Ishikawa (cell line): ENCODE measurements around the gene PABPC3.

ENCODE experiments used
- CEBPB ChIP-seq: IDR thresholded peaks from 2 replicates; pipeline ENCODE4 v1.6.1; 2012
- CREB1 ChIP-seq: IDR thresholded peaks from 2 replicates; pipeline ENCODE4 v1.6.1; 2012; ENCODE audit warnings: low read depth
- EGR1 ChIP-seq: IDR thresholded peaks from 2 replicates; pipeline ENCODE4 v1.6.1; 2012
- EP300 ChIP-seq: IDR thresholded peaks from 2 replicates; pipeline ENCODE4 v1.6.1; 2012; ENCODE audit warnings: borderline replicate concordance
- FOXM1 ChIP-seq: IDR thresholded peaks from 2 replicates; pipeline ENCODE4 v1.6.1; 2012; ENCODE audit warnings: low read depth, borderline replicate concordance
- MAX ChIP-seq: IDR thresholded peaks from 2 replicates; pipeline ENCODE4 v1.6.1; 2012
- NFIC ChIP-seq: IDR thresholded peaks from 2 replicates; pipeline ENCODE4 v1.6.1; 2012
- RAD21 ChIP-seq: IDR thresholded peaks from 2 replicates; pipeline ENCODE4 v1.6.1; 2012; ENCODE audit warnings: low read depth
- REST ChIP-seq: IDR thresholded peaks from 2 replicates; pipeline ENCODE4 v1.6.1; 2012; ENCODE audit warnings: low read depth, mild to moderate bottlenecking
- TAF1 ChIP-seq: IDR thresholded peaks from 2 replicates; pipeline ENCODE4 v1.6.1; 2012; ENCODE audit warnings: low read depth, mild to moderate bottlenecking
- TCF12 ChIP-seq: IDR thresholded peaks from 2 replicates; pipeline ENCODE4 v1.6.1; 2012; ENCODE audit warnings: low read depth
- TEAD4 ChIP-seq: IDR thresholded peaks from 2 replicates; pipeline ENCODE4 v1.6.1; 2012
- USF1 ChIP-seq: IDR thresholded peaks from 2 replicates; pipeline ENCODE4 v1.6.1; 2012
- YY1 ChIP-seq: IDR thresholded peaks from 2 replicates; pipeline ENCODE4 v1.6.1; 2012; ENCODE audit warnings: low read depth
- ZBTB7A ChIP-seq: IDR thresholded peaks from 2 replicates; pipeline ENCODE4 v1.6.1; 2012; ENCODE audit warnings: low read depth

PABPC3 gene

GRCh38 chr13:25069236-25069635, 26.7 kb upstream of the PABPC3 start:
- no peak for TF ChIP-seq USF1
- no peak for TF ChIP-seq EGR1
- TF ChIP-seq TAF1: no peak
- no peak for TF ChIP-seq FOXM1
- no peak for TF ChIP-seq REST
- no peak for TF ChIP-seq CREB1
- no peak for TF ChIP-seq YY1
- TF ChIP-seq ZBTB7A: no peak
- no peak for TF ChIP-seq NFIC
- TF ChIP-seq TCF12: no peak
- no peak for TF ChIP-seq TEAD4
- no peak for TF ChIP-seq RAD21
- TF ChIP-seq CEBPB: no peak

- no peak for TF ChIP-seq CREB1
Measured at GRCh38 chr13:25069911-25070310, 26.0 kb upstream of the PABPC3 start.

GRCh38 chr13:25080773-25081172, 15.2 kb upstream of the PABPC3 start:
- TF ChIP-seq EP300 (no peak), TCF12 (no peak), ZBTB7A (no peak), NFIC (no peak), CREB1 (no peak), MAX (no peak), TAF1 (no peak)

GRCh38 chr13:25084096-25084495, 11.8 kb upstream of the PABPC3 start:
- TF ChIP-seq YY1: no peak
- no peak for TF ChIP-seq TEAD4
- no peak for TF ChIP-seq FOXM1
- no peak for TF ChIP-seq NFIC
- TF ChIP-seq USF1: no peak
- TF ChIP-seq MAX: no peak
- no peak for TF ChIP-seq CREB1
- no peak for TF ChIP-seq REST
- no peak for TF ChIP-seq RAD21
- TF ChIP-seq TAF1: no peak
- TF ChIP-seq EGR1: no peak
- no peak for TF ChIP-seq ZBTB7A
- TF ChIP-seq CEBPB: no peak
- TF ChIP-seq EP300: no peak

- no peak for TF ChIP-seq NFIC
- TF ChIP-seq CREB1: no peak
- peak; percentile 68 for TF ChIP-seq RAD21
- TF ChIP-seq FOXM1: no peak
Measured at GRCh38 chr13:25085125-25085742, 10.7 kb upstream of the PABPC3 start.

- TF ChIP-seq CEBPB: no peak
- TF ChIP-seq USF1: no peak
- TF ChIP-seq CREB1: no peak
- no peak for TF ChIP-seq MAX
- TF ChIP-seq TEAD4: no peak
- no peak for TF ChIP-seq EP300
- no peak for TF ChIP-seq REST
- TF ChIP-seq TCF12: no peak
- TF ChIP-seq FOXM1: no peak
- TF ChIP-seq YY1: no peak
- no peak for TF ChIP-seq NFIC
- no peak for TF ChIP-seq EGR1
- no peak for TF ChIP-seq TAF1
- no peak for TF ChIP-seq RAD21
- no peak for TF ChIP-seq ZBTB7A
Measured at GRCh38 chr13:25088562-25089221, 7.2 kb upstream of the PABPC3 start.
